SK-MEL-5 (cell line): ENCODE data around the gene MVB12B. TPM values are rescaled to one million over a fixed set of nuclear protein-coding genes. Genes with fewer than 3 reads are reported as not detected.
A peak's percentile ranks its signal among the peaks of the same experiment; 100 is the strongest.

Experiments used
- DNase-seq: peaks from one replicate; pipeline ENCODE4 v3.0.0-alpha.2; 2016; ENCODE audit warnings: low read depth, low spot score
- in situ Hi-C: cut with HindIII; loops from 2 replicates; pipeline ENCODE4 v1.10.0; 2016; ENCODE audit warnings: low sequenced_read_pairs, high pct_unique_total_duplicates, low pct_unique_long_range_greater_than_20kb
- total RNA-seq: library from RNA; depleted of rRNA; stranded (reverse); fragments of >200 nt; shearing (Covaris generic); gene quantifications from 2 replicates; pipeline ENCODE4 v1.2.3, GENCODE V29; 2014

The MVB12B gene
- total RNA-seq, 1 experiment from 2014 or later, result 3.1 TPM

GRCh38 chr9:126459965-126460843 is 133.6 kb downstream of the MVB12B start:
- DNase-seq, result no peak
- in situ Hi-C loops, result no loop called here

- in situ Hi-C loops, result no loop called here
Measured at GRCh38 chr9:126461029-126461428, 134.4 kb downstream of the MVB12B start.

GRCh38 chr9:126461608-126462007 is 135.0 kb downstream of the MVB12B start:
- in situ Hi-C loops, result no loop called here
- DNase-seq, result no peak

More at GRCh38 chr9:126461029-126461428, 134.4 kb downstream of the MVB12B start:
- no peak for DNase-seq

GRCh38 chr9:126462617-126463016 is 136.0 kb downstream of the MVB12B start:
- no peak for DNase-seq
- in situ Hi-C loops, result no loop called here

GRCh38 chr9:126463426-126463825 is 136.8 kb downstream of the MVB12B start:
- in situ Hi-C loops, result no loop called here

GRCh38 chr9:126464694-126465441 is 138.2 kb downstream of the MVB12B start:
- in situ Hi-C loops, result no loop called here
- DNase-seq, result no peak

More at GRCh38 chr9:126463426-126463825, 136.8 kb downstream of the MVB12B start:
- DNase-seq, result no peak

DNA sequence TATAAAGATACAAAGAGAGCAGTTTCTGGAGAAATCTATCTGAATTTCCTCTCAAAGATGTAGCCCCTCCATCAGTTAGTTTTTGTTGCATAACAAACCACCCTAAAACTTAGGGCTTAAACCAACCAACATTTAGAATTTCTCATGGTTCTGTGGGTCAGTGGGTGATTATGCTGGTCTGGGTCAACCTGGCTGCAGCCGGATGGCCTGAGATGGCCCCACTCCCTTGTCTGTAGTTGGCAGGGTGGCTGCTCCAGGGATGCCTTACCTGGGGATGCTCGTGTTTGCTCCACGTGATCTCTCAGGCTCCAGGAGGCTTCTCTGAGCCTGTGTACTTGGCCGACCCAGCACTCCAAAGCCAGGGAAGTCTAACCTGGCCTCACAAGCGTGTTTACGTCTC is 139.3 kb downstream of the MVB12B start:
- no peak for DNase-seq
- in situ Hi-C loops, result no loop called here

GRCh38 chr9:126468141-126468825 is 141.7 kb downstream of the MVB12B start:
- no peak for DNase-seq
- in situ Hi-C loops, result no loop called here

GRCh38 chr9:126470241-126470993 is 143.8 kb downstream of the MVB12B start:
- DNase-seq, result no peak
- in situ Hi-C loops, result no loop called here

- in situ Hi-C loops, result no loop called here
Measured at GRCh38 chr9:126471084-126471624, 144.5 kb downstream of the MVB12B start.

GRCh38 chr9:126472198-126472947 is 145.7 kb downstream of the MVB12B start:
- peak; percentile 9 for DNase-seq
- in situ Hi-C loops, result no loop called here

More at GRCh38 chr9:126471084-126471624, 144.5 kb downstream of the MVB12B start:
- no peak for DNase-seq

DNA sequence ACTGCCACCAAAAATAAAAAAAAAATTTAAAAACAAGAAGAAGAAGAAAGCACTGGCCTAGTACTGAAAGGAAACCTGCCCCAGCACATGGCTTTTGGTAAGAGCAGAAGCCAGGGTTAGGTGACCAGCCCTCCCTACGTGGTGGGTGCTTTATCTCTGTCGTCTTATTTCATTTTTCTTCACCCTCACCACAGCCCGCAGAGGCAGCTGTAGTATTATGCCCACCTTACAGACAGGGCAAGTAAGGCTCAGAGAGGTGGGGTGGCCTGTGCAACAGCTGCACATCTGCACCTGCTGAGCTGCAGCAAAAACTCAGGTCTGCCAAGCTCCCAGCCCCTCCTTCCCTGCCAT is 146.3 kb downstream of the MVB12B start:
- in situ Hi-C loops, result no loop called here
- no peak for DNase-seq

GRCh38 chr9:126474206-126474765 is 147.7 kb downstream of the MVB12B start:
- DNase-seq, result no peak
- in situ Hi-C loops, result no loop called here

DNA sequence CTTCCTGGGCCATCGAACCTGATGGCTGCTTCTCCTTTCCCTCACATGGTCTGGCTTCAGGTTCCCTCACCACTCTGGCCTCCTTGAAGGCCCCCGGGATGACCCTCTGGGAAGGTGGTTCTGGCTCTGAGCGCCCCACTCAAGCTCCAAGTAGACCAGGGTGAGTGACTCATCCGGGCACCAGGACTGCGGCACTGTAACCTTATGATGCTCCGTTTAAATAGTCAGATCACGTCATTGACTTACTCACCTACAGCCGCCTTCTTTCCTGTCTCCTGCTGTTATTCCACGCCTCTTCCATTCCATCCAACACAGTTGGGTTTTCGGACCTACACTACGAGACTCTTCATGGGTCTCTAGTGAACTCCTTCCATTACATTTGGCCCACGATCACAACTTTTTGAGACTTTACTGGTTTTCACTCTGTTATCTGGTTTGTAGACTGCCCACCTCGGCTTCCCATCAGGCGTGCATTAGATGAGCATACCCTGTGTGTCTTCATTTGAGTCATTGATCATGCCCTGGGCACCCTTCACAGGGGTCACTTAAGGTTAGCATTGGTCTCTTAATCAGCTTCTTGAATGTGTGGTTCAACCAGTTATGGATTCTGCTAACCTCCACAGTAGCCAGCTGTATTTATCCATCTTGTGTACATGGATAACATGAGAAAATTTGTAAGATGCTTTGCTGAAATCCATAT is 148.3 kb downstream of the MVB12B start:
- DNase-seq, result no peak
- in situ Hi-C loops, result no loop called here

DNA sequence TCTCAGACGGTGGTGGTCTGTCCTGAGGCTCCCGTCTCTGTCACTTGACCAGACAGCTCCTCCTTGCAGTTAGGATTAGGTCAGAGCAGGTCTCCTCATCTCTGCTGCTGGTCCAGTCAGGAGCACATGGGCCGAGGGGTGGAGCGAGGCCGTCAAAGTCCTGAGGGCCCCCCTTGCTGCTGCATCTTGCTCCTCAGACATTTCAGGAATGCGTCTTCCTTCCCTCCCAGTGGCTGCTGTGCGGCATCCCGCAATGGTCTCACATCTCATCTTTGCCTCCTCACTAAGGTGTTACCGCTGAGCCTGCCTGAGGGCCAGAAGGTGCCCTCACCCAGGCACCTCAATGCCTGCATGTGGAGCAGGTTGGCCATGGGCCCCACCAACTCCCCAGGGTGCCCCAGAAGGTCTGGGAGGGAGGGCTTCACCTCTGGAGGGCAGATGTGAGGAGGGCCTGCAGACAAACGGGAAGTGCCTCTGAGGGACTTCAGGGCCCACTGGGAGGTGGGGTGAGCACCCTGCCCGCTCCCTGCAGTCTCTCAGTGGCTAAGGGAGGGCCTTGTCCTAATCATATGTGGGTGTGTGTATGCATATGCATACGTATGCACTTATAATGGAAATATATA is 149.4 kb downstream of the MVB12B start:
- DNase-seq, result no peak
- in situ Hi-C loops, result no loop called here
